Erythroblast (primary cell): Measurements from ENCODE around the gene GNB1L.

Experiments
- GATA1 ChIP-seq: IDR thresholded peaks from 2 replicates; pipeline ENCODE4 v1.6.1; 2011; ENCODE audit warnings: low read depth, mild to moderate bottlenecking, control low read depth, low read length, moderate library complexity
- POLR2A ChIP-seq: IDR thresholded peaks from 2 replicates; pipeline ENCODE4 v1.6.1; 2011; ENCODE audit warnings: mild to moderate bottlenecking, low read length

GRCh38 chr22:19740586-19740985 is 114.1 kb downstream of the GNB1L start:
- no peak for TF ChIP-seq POLR2A
- no peak for TF ChIP-seq GATA1
